WTC11 (cell line): ENCODE data around the gene C9orf72. TPM values are rescaled to one million over a fixed set of nuclear protein-coding genes. Genes with fewer than 3 reads are reported as not detected.

Source experiments
- ATAC-seq: fragments of 200-7000 bp; cut with Tn5 transposase; 2 replicates; pipeline ENCODE4 v1.10.0; 2021; ENCODE audit warnings: mild to moderate bottlenecking, moderate library complexity
- CTCF ChIA-PET: fragments of 300-600 bp; sonication (Branson Sonifier 250); formaldehyde crosslinking; loops from one replicate; lab custom pipeline; 2021; ENCODE audit warnings: antibody characterized with exemption; lab: Charles Lee
- POLR2A ChIA-PET: fragments of 350-600 bp; sonication (Branson Sonifier 250); formaldehyde crosslinking; loops from one replicate; lab custom pipeline; 2021; ENCODE audit warnings: antibody characterized with exemption; lab: Charles Lee
- DNase-seq: peaks from one replicate; pipeline ENCODE4 v3.0.0; 2021; ENCODE audit warnings: low spot score
- H3K27ac Mint-ChIP-seq: 2 replicates; pipeline ENCODE4 v1.8.0; 2021; ENCODE audit warnings: mixed read lengths
- H3K27me3 Mint-ChIP-seq: 2 replicates; pipeline ENCODE4 v1.8.0; 2021; ENCODE audit warnings: low read depth, mild to moderate bottlenecking, moderate library complexity, mixed read lengths
- H3K36me3 Mint-ChIP-seq: 2 replicates; pipeline ENCODE4 v1.8.0; 2021; ENCODE audit warnings: mixed read lengths
- H3K4me1 Mint-ChIP-seq: 2 replicates; pipeline ENCODE4 v1.8.0; 2022; ENCODE audit warnings: mixed read lengths
- H3K4me3 Mint-ChIP-seq: 2 replicates; pipeline ENCODE4 v1.8.0; 2021; ENCODE audit warnings: mild to moderate bottlenecking, moderate library complexity, mixed read lengths
- H3K9me3 Mint-ChIP-seq: 2 replicates; pipeline ENCODE4 v1.8.0; 2021; ENCODE audit warnings: mixed read lengths
- ARID4B ChIP-seq: sonication (generic); formaldehyde crosslinking; IDR thresholded peaks from 2 replicates; pipeline ENCODE4 v1.8.0; 2023; ENCODE audit warnings: missing genetic modification reagents, mild to moderate bottlenecking, borderline replicate concordance
- ATF6 ChIP-seq: sonication (generic); formaldehyde crosslinking; IDR thresholded peaks from 2 replicates; pipeline ENCODE4 v1.8.1; 2023; ENCODE audit warnings: mild to moderate bottlenecking, missing genetic modification reagents
- CBFB ChIP-seq: sonication (generic); formaldehyde crosslinking; IDR thresholded peaks from 2 replicates; pipeline ENCODE4 v1.8.1; 2022; ENCODE audit warnings: mild to moderate bottlenecking, low read depth, missing genetic modification reagents
- E2F4 ChIP-seq: sonication (generic); formaldehyde crosslinking; IDR thresholded peaks from 2 replicates; pipeline ENCODE4 v1.8.1; 2022; ENCODE audit warnings: low read depth, mild to moderate bottlenecking, moderate library complexity, missing genetic modification reagents, borderline replicate concordance
- ELF4 ChIP-seq: sonication (generic); formaldehyde crosslinking; IDR thresholded peaks from 2 replicates; pipeline ENCODE4 v1.8.1; 2022; ENCODE audit warnings: low read depth, mild to moderate bottlenecking, moderate library complexity, missing genetic modification reagents
- EMX1 ChIP-seq: fragments of 250-450 bp; sonication (Bioruptor Pico); IDR thresholded peaks from 2 replicates; pipeline ENCODE4 v1.8.0; 2021; ENCODE audit warnings: mild to moderate bottlenecking
- FOXK1 ChIP-seq: sonication (generic); formaldehyde crosslinking; IDR thresholded peaks from 2 replicates; pipeline ENCODE4 v1.8.0; 2022; ENCODE audit warnings: mild to moderate bottlenecking, moderate library complexity, missing genetic modification reagents
- GTF2I ChIP-seq: fragments of 250-450 bp; sonication (Bioruptor Pico); conservative IDR thresholded peaks from 2 replicates; pipeline ENCODE4 v1.4.0; 2021; ENCODE audit warnings: mild to moderate bottlenecking
- HMGXB4 ChIP-seq: sonication (generic); formaldehyde crosslinking; IDR thresholded peaks from 2 replicates; pipeline ENCODE4 v1.8.1; 2023; ENCODE audit warnings: mild to moderate bottlenecking, moderate library complexity, missing genetic modification reagents
- NFYB ChIP-seq: sonication (generic); formaldehyde crosslinking; conservative IDR thresholded peaks from 2 replicates; pipeline ENCODE4 v1.8.0; 2022; ENCODE audit warnings: low read depth, missing genetic modification reagents
- SMAD4 ChIP-seq: sonication (generic); formaldehyde crosslinking; IDR thresholded peaks from 2 replicates; pipeline ENCODE4 v1.8.0; 2022; ENCODE audit warnings: mild to moderate bottlenecking, missing genetic modification reagents
- TEAD1 ChIP-seq: sonication (generic); formaldehyde crosslinking; IDR thresholded peaks from 2 replicates; pipeline ENCODE4 v1.8.0; 2022; ENCODE audit warnings: mild to moderate bottlenecking, missing genetic modification reagents
- TP53 ChIP-seq: sonication (generic); formaldehyde crosslinking; IDR thresholded peaks from 2 replicates; pipeline ENCODE4 v1.8.1; 2023; ENCODE audit warnings: mild to moderate bottlenecking, missing genetic modification reagents
- USF1 ChIP-seq: sonication (generic); formaldehyde crosslinking; IDR thresholded peaks from 2 replicates; pipeline ENCODE4 v1.8.0; 2022; ENCODE audit warnings: mild to moderate bottlenecking, missing genetic modification reagents
- USF2 ChIP-seq: sonication (generic); formaldehyde crosslinking; IDR thresholded peaks from 2 replicates; pipeline ENCODE4 v1.8.1; 2023; ENCODE audit warnings: mild to moderate bottlenecking, missing genetic modification reagents, moderate library complexity
- ZNF232 ChIP-seq: sonication (generic); formaldehyde crosslinking; IDR thresholded peaks from 2 replicates; pipeline ENCODE4 v1.8.0; 2022; ENCODE audit warnings: mild to moderate bottlenecking, missing genetic modification reagents
- ZNF317 ChIP-seq: sonication (generic); formaldehyde crosslinking; IDR thresholded peaks from 2 replicates; pipeline ENCODE4 v1.8.1; 2023; ENCODE audit warnings: low read depth, mild to moderate bottlenecking, moderate library complexity, missing genetic modification reagents, borderline replicate concordance
- ZNF425 ChIP-seq: fragments of 250-450 bp; sonication (Bioruptor Pico); conservative IDR thresholded peaks from 2 replicates; pipeline ENCODE4 v1.9.0; 2021; ENCODE audit warnings: mild to moderate bottlenecking
- ZNF671 ChIP-seq: fragments of 250-450 bp; sonication (Bioruptor Pico); IDR thresholded peaks from 2 replicates; pipeline ENCODE4 v1.8.0; 2021; ENCODE audit warnings: mild to moderate bottlenecking
- ZSCAN18 ChIP-seq: fragments of 250-450 bp; sonication (Bioruptor Pico); IDR thresholded peaks from 2 replicates; pipeline ENCODE4 v2.1.2; 2022; ENCODE audit warnings: mild to moderate bottlenecking, moderate library complexity
- total RNA-seq: library from RNA; stranded (reverse); gene quantifications from 3 replicates; pipeline ENCODE4 v1.2.3, GENCODE V29; 2021

The C9orf72 gene
- total RNA-seq, 1 experiment from 2014 or later = 21.5 TPM

- no peak for TF ChIP-seq ZNF425 (CRISPR knock-in tag)
- peak; percentile 84 for TF ChIP-seq USF2 (CRISPR knock-in tag)
- TF ChIP-seq GTF2I (CRISPR knock-in tag) = no peak
- peak; percentile 65; the same call in 1 of the 2 replicates for TF ChIP-seq USF1 (CRISPR knock-in tag)
- no peak for TF ChIP-seq ZNF232 (CRISPR knock-in tag)
- TF ChIP-seq E2F4 = no peak
- peak; percentile 56 for TF ChIP-seq NFYB
- H3K27me3 Mint-ChIP-seq = no peaks in the 10 kb centered on the region
- no peak overlapping the region; the same call in 1 of the 2 replicates for H3K27ac Mint-ChIP-seq
- ATAC-seq (peak; percentile 74), DNase-seq (no peak)
- H3K4me3 Mint-ChIP-seq = no peak overlapping the region
- peaks cover 9% of the 10 kb centered on the region for H3K4me1 Mint-ChIP-seq
- H3K9me3 Mint-ChIP-seq = peaks cover 6% of the 10 kb centered on the region; the same call in 1 of the 2 replicates
- H3K36me3 Mint-ChIP-seq = peaks cover 8% of the 10 kb centered on the region
- POLR2A ChIA-PET = no interaction called here
- CTCF ChIA-PET = no interaction called here
Observed at GRCh38 chr9:27511771-27512170, 61.5 kb downstream of the C9orf72 start.

- peaks cover 10% of the 10 kb centered on the region for H3K36me3 Mint-ChIP-seq
- no peak for TF ChIP-seq CBFB (CRISPR knock-in tag)
- no peak for TF ChIP-seq HMGXB4 (CRISPR knock-in tag)
- TF ChIP-seq ZNF671 (CRISPR knock-in tag) = no peak
- no peak for TF ChIP-seq ZSCAN18
- no peak for TF ChIP-seq ELF4 (CRISPR knock-in tag)
- TF ChIP-seq FOXK1 (CRISPR knock-in tag) = no peak
- no peak for TF ChIP-seq TEAD1 (CRISPR knock-in tag)
- no peak for TF ChIP-seq EMX1 (CRISPR knock-in tag)
- TF ChIP-seq ZNF317 (CRISPR knock-in tag) = no peak
- no peak for TF ChIP-seq TP53
- no peak for TF ChIP-seq SMAD4 (CRISPR knock-in tag)
- TF ChIP-seq ARID4B (CRISPR knock-in tag) = no peak
- TF ChIP-seq ATF6 (CRISPR knock-in tag) = no peak
Observed at GRCh38 chr9:27510780-27511179, 62.5 kb downstream of the C9orf72 start.

More at GRCh38 chr9:27510780-27511179, 62.5 kb downstream of the C9orf72 start:
- DNase-seq (no peak), ATAC-seq (no peak)
- Mint-ChIP-seq H3K9me3 (peaks cover 6% of the 10 kb centered on the region; the same call in 1 of the 2 replicates), H3K4me1 (peaks cover 11% of the 10 kb centered on the region), H3K4me3 (no peak overlapping the region), H3K27ac (no peak overlapping the region; the same call in 1 of the 2 replicates), H3K27me3 (no peaks in the 10 kb centered on the region)
- ChIA-PET CTCF (no interaction called here), POLR2A (interaction anchor here (0.6 kb wide), 1 partner anchor 20 kb away, joined by 3 read pairs; no protein-coding TSS in a partner anchor)
